H9 (cell line): Measurements from ENCODE around the gene RAB40B. TPM values are rescaled to one million over a fixed set of nuclear protein-coding genes. Genes with fewer than 3 reads are reported as not detected.

ENCODE experiments used
- DNase-seq: peaks from one replicate; pipeline ENCODE4 v3.0.0-alpha.2; 2017
- H2AFZ ChIP-seq: one replicate; pipeline ENCODE4 v1.6.1; 2013; ENCODE audit warnings: mild to moderate bottlenecking, low read length, control low read depth, moderate library complexity
- H2AK5ac ChIP-seq: 2 replicates; pipeline ENCODE4 v1.6.1; 2013; ENCODE audit warnings: low read length, control low read depth, mixed read lengths; ENCODE audit not compliant: insufficient read length
- H2BK120ac ChIP-seq: one replicate; pipeline ENCODE4 v1.6.1; 2013; ENCODE audit warnings: low read depth, mild to moderate bottlenecking, low read length, control low read depth, inconsistent platforms; ENCODE audit not compliant: poor library complexity, severe bottlenecking
- H2BK12ac ChIP-seq: 2 replicates; pipeline ENCODE4 v1.6.1; 2013; ENCODE audit warnings: low read length, control low read depth, mixed read lengths, low read depth; ENCODE audit not compliant: insufficient read length
- H2BK15ac ChIP-seq: 2 replicates; pipeline ENCODE4 v1.6.1; 2013; ENCODE audit warnings: low read depth, low read length, control low read depth
- H2BK20ac ChIP-seq: one replicate; pipeline ENCODE4 v1.6.1; 2013; ENCODE audit warnings: low read depth, mild to moderate bottlenecking, low read length, control low read depth, inconsistent platforms; ENCODE audit not compliant: poor library complexity, severe bottlenecking
- H2BK5ac ChIP-seq: 2 replicates; pipeline ENCODE4 v1.6.1; 2013; ENCODE audit warnings: low read length, control low read depth, mixed read lengths; ENCODE audit not compliant: insufficient read length
- H3K14ac ChIP-seq: 2 replicates; pipeline ENCODE4 v1.6.1; 2013; ENCODE audit warnings: low read length, control low read depth; ENCODE audit not compliant: insufficient read depth
- H3K18ac ChIP-seq: 2 replicates; pipeline ENCODE4 v1.6.1; 2013; ENCODE audit warnings: low read depth, mild to moderate bottlenecking, mixed read lengths, low read length, control low read depth; ENCODE audit not compliant: insufficient read length
- H3K23ac ChIP-seq: 2 replicates; pipeline ENCODE4 v1.6.1; 2013; ENCODE audit warnings: low read length, control low read depth, mixed read lengths, low read depth; ENCODE audit not compliant: insufficient read length
- H3K23me2 ChIP-seq: 2 replicates; pipeline ENCODE4 v1.6.1; 2013; ENCODE audit warnings: low read depth, mild to moderate bottlenecking, mixed read lengths, low read length, control low read depth; ENCODE audit not compliant: insufficient read length, poor library complexity, severe bottlenecking
- H3K27ac ChIP-seq: 2 replicates; pipeline ENCODE4 v1.5.1; 2013; ENCODE audit warnings: low read length, control low read depth, mixed read lengths, low read depth; ENCODE audit not compliant: insufficient read length
- H3K27me3 ChIP-seq: 2 replicates; pipeline ENCODE4 v1.6.1; 2013; ENCODE audit warnings: low read length, control low read depth, inconsistent platforms; ENCODE audit not compliant: insufficient read depth
- H3K4ac ChIP-seq: 2 replicates; pipeline ENCODE4 v1.6.1; 2013; ENCODE audit warnings: low read depth, mild to moderate bottlenecking, control low read depth, inconsistent platforms, low read length, moderate library complexity
- H3K4me1 ChIP-seq: 2 replicates; pipeline ENCODE4 v1.6.1; 2013; ENCODE audit warnings: low read length, control low read depth, inconsistent platforms; ENCODE audit not compliant: insufficient read depth
- H3K4me2 ChIP-seq: 2 replicates; pipeline ENCODE4 v1.6.1; 2013; ENCODE audit warnings: low read length, control low read depth, mixed read lengths; ENCODE audit not compliant: insufficient read length, insufficient read depth
- H3K56ac ChIP-seq: 2 replicates; pipeline ENCODE4 v1.6.1; 2013; ENCODE audit warnings: low read depth, mild to moderate bottlenecking, mixed read lengths, low read length, control low read depth; ENCODE audit not compliant: insufficient read length
- H3K79me1 ChIP-seq: 2 replicates; pipeline ENCODE4 v1.6.1; 2013; ENCODE audit warnings: low read depth, mild to moderate bottlenecking, moderate library complexity, low read length, control low read depth, inconsistent platforms; ENCODE audit not compliant: insufficient read depth, poor library complexity, severe bottlenecking
- H3K79me2 ChIP-seq: 2 replicates; pipeline ENCODE4 v1.6.1; 2013; ENCODE audit warnings: low read length, control low read depth, inconsistent platforms; ENCODE audit not compliant: insufficient read depth
- H3K9ac ChIP-seq: 2 replicates; pipeline ENCODE4 v1.6.1; 2013; ENCODE audit warnings: low read length, control low read depth, mixed read lengths; ENCODE audit not compliant: insufficient read length; ENCODE audit errors: extremely low read depth
- H3K9me3 ChIP-seq: one replicate; pipeline ENCODE4 v1.6.1; 2013; ENCODE audit warnings: low read depth, low read length, inconsistent platforms; ENCODE audit not compliant: control insufficient read depth
- H3T11ph ChIP-seq: one replicate; pipeline ENCODE4 v1.6.1; 2013; ENCODE audit warnings: mild to moderate bottlenecking, low read length, control low read depth, inconsistent platforms
- H4K20me1 ChIP-seq: one replicate; pipeline ENCODE4 v1.6.1; 2013; ENCODE audit not compliant: control insufficient read depth, insufficient read length, insufficient read depth
- H4K5ac ChIP-seq: 2 replicates; pipeline ENCODE4 v1.6.1; 2013; ENCODE audit warnings: low read depth, mild to moderate bottlenecking, mixed read lengths, low read length, control low read depth; ENCODE audit not compliant: insufficient read length
- H4K8ac ChIP-seq: replicated peaks from 2 replicates; pipeline ENCODE4 v1.6.1; 2013; ENCODE audit warnings: low read length, control low read depth, mixed read lengths, low read depth; ENCODE audit not compliant: insufficient read length
- H4K91ac ChIP-seq: 2 replicates; pipeline ENCODE4 v1.6.1; 2013; ENCODE audit warnings: low read depth, mild to moderate bottlenecking, moderate library complexity, mixed read lengths, low read length, control low read depth; ENCODE audit not compliant: insufficient read length
- H3K27ac Mint-ChIP-seq, 3 experiments: 2 replicates in 2 of 3; 3 replicates in 1 of 3; pipeline ENCODE4 v1.8.0; 2020 to 2021; ENCODE audit warnings: mixed read lengths in 3 of 3, mild to moderate bottlenecking in 1 of 3, moderate library complexity in 1 of 3
- H3K27me3 Mint-ChIP-seq: 2 replicates; pipeline ENCODE4 v1.8.0; 2021; ENCODE audit warnings: low read depth, mild to moderate bottlenecking, moderate library complexity, mixed read lengths
- H3K36me3 Mint-ChIP-seq, 3 experiments: 2 replicates in 2 of 3; 3 replicates in 1 of 3; pipeline ENCODE4 v1.8.0; 2020 to 2021; ENCODE audit warnings: low read depth in 3 of 3, mixed read lengths in 3 of 3; ENCODE audit not compliant: insufficient read depth in 1 of 3
- H3K4me1 Mint-ChIP-seq, 2 experiments: 2 replicates each; pipeline ENCODE4 v1.8.0; 2020; ENCODE audit warnings: mixed read lengths in 2 of 2
- H3K4me3 Mint-ChIP-seq, 2 experiments: 2 replicates in 1 of 2; 3 replicates in 1 of 2; pipeline ENCODE4 v1.8.0; 2020 to 2021; ENCODE audit warnings: mild to moderate bottlenecking in 2 of 2, mixed read lengths in 2 of 2, moderate library complexity in 1 of 2
- H3K9me3 Mint-ChIP-seq, 2 experiments: 2 replicates in 1 of 2; 3 replicates in 1 of 2; pipeline ENCODE4 v1.8.0; 2020; ENCODE audit warnings: mild to moderate bottlenecking in 2 of 2, mixed read lengths in 2 of 2, moderate library complexity in 1 of 2
- CTCF ChIP-seq: fragments of 200-600 bp; sonication (generic); conservative IDR thresholded peaks from 3 replicates; pipeline ENCODE4 v1.8.0; 2021; ENCODE audit warnings: antibody characterized with exemption, mild to moderate bottlenecking
- WGBS: extraction: QIAGEN DNeasy Blood & Tissue Kit; methylation state at CpG from one replicate; pipeline ENCODE4 v1.1.7; 2013; ENCODE audit warnings: missing lambda C conversion rate, low lambda C conversion rate, mixed read lengths; ENCODE audit not compliant: insufficient read length; ENCODE audit errors: extremely low coverage; 5-methylcytosine and 5-hydroxymethylcytosine counted together
- total RNA-seq: library from RNA; stranded (reverse); gene quantifications from 2 replicates; pipeline ENCODE4 v1.2.1, GENCODE V29; 2021

Gene RAB40B
- total RNA-seq, 1 experiment from 2014 or later = 3.5 TPM

- H3T11ph ChIP-seq = no peak overlapping the region
- H4K8ac ChIP-seq = no peak overlapping the region
- H2BK20ac ChIP-seq = no peak overlapping the region
- H2BK120ac ChIP-seq = no peak overlapping the region
- DNase-seq = no peak
- no peaks in the 10 kb centered on the region for H3K23me2 ChIP-seq
- no peak overlapping the region for H2BK15ac ChIP-seq
- WGBS = no CpG with 5 or more reads among the region's 6 CpGs
- H3K79me1 ChIP-seq = no peaks in the 10 kb centered on the region
- no peaks in the 10 kb centered on the region; the same call in 1 of the 2 replicates for H3K4me1 ChIP-seq
- no peak overlapping the region for H3K9ac ChIP-seq
- no peak for TF ChIP-seq CTCF
- no peak overlapping the region for H2AK5ac ChIP-seq
- H3K56ac ChIP-seq = no peak overlapping the region
- no peak overlapping the region for H2AFZ ChIP-seq
- H4K5ac ChIP-seq = no peak overlapping the region
- Mint-ChIP-seq H3K4me1 (peaks cover 6 to 14% of the 10 kb centered on the region in 2 experiments), H3K27me3 (peaks cover 4% of the 10 kb centered on the region), H3K4me3 (no peak overlapping the region), H3K9me3 (no peaks in the 10 kb centered on the region), H3K27ac (no peak overlapping the region; a peak in 1 of 7 replicates), H3K36me3 (no peaks in the 10 kb centered on the region; a peak in 1 of 7 replicates)
- H3K23ac ChIP-seq = no peak overlapping the region
- H3K14ac ChIP-seq = no peak overlapping the region
- no peak overlapping the region for H3K4ac ChIP-seq
- H3K27me3 ChIP-seq = no peaks in the 10 kb centered on the region
- H3K79me2 ChIP-seq = no peaks in the 10 kb centered on the region
- no peak overlapping the region for H3K18ac ChIP-seq
- H3K9me3 ChIP-seq = no peaks in the 10 kb centered on the region
- H2BK5ac ChIP-seq = no peak overlapping the region
- H4K91ac ChIP-seq = no peak overlapping the region
- no peaks in the 10 kb centered on the region for H4K20me1 ChIP-seq
- H3K27ac ChIP-seq = no peak overlapping the region
- no peak overlapping the region for H3K4me2 ChIP-seq
- no peak overlapping the region for H2BK12ac ChIP-seq
Measured at GRCh38 chr17:82665891-82666290, 32.6 kb downstream of the RAB40B start.
